OCI-LY1 (cell line): Measurements from ENCODE around the gene FER1L5.
"Not testable (repeated sequence)": the region's sequence is repeated elsewhere in the genome, so short reads cannot be mapped to it uniquely, and the experiment has no call there.

ENCODE experiments used
- H2AFZ ChIP-seq: fragments of 200-600 bp; sonication (generic), shearing (Covaris generic); 2 replicates; pipeline ENCODE4 v1.6.0; 2014; ENCODE audit warnings: antibody characterized with exemption, mild to moderate bottlenecking, low read length
- H3F3A ChIP-seq: fragments of 200-600 bp; sonication (generic), shearing (Covaris generic); 2 replicates; pipeline ENCODE4 v1.6.0; 2014; ENCODE audit warnings: mild to moderate bottlenecking, antibody characterized with exemption, low read length, moderate library complexity; ENCODE audit not compliant: insufficient read depth
- H3K27ac ChIP-seq: fragments of 200-600 bp; sonication (generic); 2 replicates; pipeline ENCODE4 v1.5.1; 2014; ENCODE audit warnings: low read length, mixed run types, mild to moderate bottlenecking, low read depth; ENCODE audit not compliant: poor library complexity, severe bottlenecking
- H3K27me3 ChIP-seq: fragments of 200-600 bp; sonication (generic); 2 replicates; pipeline ENCODE4 v1.6.0; 2014; ENCODE audit warnings: antibody characterized with exemption, mild to moderate bottlenecking, low read length, moderate library complexity; ENCODE audit not compliant: insufficient read depth
- H3K36me3 ChIP-seq: fragments of 200-600 bp; sonication (generic); 2 replicates; pipeline ENCODE4 v1.6.1; 2014; ENCODE audit warnings: mild to moderate bottlenecking, antibody characterized with exemption, low read length, moderate library complexity, mixed read lengths; ENCODE audit not compliant: insufficient read depth
- H3K4me1 ChIP-seq: fragments of 200-600 bp; sonication (generic); 2 replicates; pipeline ENCODE4 v1.5.1; 2014; ENCODE audit warnings: mild to moderate bottlenecking, low read length, moderate library complexity; ENCODE audit not compliant: insufficient read depth, severe bottlenecking
- H3K4me2 ChIP-seq: fragments of 200-600 bp; sonication (generic), shearing (Covaris generic); 2 replicates; pipeline ENCODE4 v1.6.1; 2014; ENCODE audit warnings: low read length
- H3K4me3 ChIP-seq: fragments of 200-600 bp; sonication (generic); 2 replicates; pipeline ENCODE4 v1.5.1; 2014; ENCODE audit warnings: low read length, low read depth, mild to moderate bottlenecking, mixed read lengths; ENCODE audit not compliant: poor library complexity, severe bottlenecking
- H3K79me2 ChIP-seq: fragments of 200-600 bp; shearing (Covaris generic); 2 replicates; pipeline ENCODE4 v1.6.1; 2016; ENCODE audit warnings: mixed run types, low read length, mixed read lengths; ENCODE audit not compliant: insufficient read depth
- H3K9ac ChIP-seq: fragments of 200-600 bp; sonication (generic), shearing (Covaris generic); 2 replicates; pipeline ENCODE4 v1.6.1; 2014; ENCODE audit warnings: mild to moderate bottlenecking, low read length, mixed read lengths
- H3K9me2 ChIP-seq: fragments of 200-600 bp; sonication (generic), shearing (Covaris generic); 2 replicates; pipeline ENCODE4 v1.6.1; 2014; ENCODE audit warnings: low read depth, mild to moderate bottlenecking, low read length, mixed read lengths
- H3K9me3 ChIP-seq: fragments of 200-600 bp; shearing (Covaris generic); 2 replicates; pipeline ENCODE4 v1.6.1; 2014; ENCODE audit warnings: low read length, mixed read lengths
- H4K20me1 ChIP-seq: fragments of 200-600 bp; sonication (generic), shearing (Covaris generic); 2 replicates; pipeline ENCODE4 v1.6.0; 2016; ENCODE audit warnings: mild to moderate bottlenecking, low read length; ENCODE audit not compliant: insufficient read depth
- EZH2 ChIP-seq: fragments of 200-600 bp; sonication (generic), shearing (Covaris generic); IDR thresholded peaks from 2 replicates; pipeline ENCODE4 v1.8.0; 2017; ENCODE audit warnings: borderline replicate concordance, mixed run types, mild to moderate bottlenecking, antibody characterized with exemption, low read length, moderate library complexity, mixed read lengths
- TF ChIP-seq, protein P1 (sequence below): fragments of 200-600 bp; sonication (generic), shearing (Covaris generic); IDR thresholded peaks from 2 replicates; pipeline ENCODE4 v1.5.1; 2017; ENCODE audit warnings: mild to moderate bottlenecking, antibody characterized with exemption, low read length, moderate library complexity, mixed read lengths

The FER1L5 gene

DNA sequence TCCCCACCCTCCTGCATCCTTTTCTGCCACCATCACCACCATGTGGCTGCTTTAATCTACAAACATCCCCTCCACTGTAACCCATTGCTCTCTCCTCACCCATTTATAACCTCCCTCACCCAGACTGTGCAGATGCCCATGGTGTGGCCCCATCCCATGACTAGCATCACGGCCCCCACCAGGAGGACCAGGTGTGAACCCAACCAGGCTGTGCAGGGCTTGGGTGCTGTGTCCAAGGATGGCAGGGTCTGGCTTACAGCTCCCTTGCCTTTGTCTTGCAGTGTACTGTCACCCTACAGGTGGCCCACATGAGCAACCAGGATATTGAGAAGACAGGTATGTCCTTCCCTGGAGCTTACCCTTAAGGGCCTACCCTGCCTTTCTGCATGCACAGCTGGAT is 6.8 kb downstream of the FER1L5 start:
- TF ChIP-seq, protein P1, sequence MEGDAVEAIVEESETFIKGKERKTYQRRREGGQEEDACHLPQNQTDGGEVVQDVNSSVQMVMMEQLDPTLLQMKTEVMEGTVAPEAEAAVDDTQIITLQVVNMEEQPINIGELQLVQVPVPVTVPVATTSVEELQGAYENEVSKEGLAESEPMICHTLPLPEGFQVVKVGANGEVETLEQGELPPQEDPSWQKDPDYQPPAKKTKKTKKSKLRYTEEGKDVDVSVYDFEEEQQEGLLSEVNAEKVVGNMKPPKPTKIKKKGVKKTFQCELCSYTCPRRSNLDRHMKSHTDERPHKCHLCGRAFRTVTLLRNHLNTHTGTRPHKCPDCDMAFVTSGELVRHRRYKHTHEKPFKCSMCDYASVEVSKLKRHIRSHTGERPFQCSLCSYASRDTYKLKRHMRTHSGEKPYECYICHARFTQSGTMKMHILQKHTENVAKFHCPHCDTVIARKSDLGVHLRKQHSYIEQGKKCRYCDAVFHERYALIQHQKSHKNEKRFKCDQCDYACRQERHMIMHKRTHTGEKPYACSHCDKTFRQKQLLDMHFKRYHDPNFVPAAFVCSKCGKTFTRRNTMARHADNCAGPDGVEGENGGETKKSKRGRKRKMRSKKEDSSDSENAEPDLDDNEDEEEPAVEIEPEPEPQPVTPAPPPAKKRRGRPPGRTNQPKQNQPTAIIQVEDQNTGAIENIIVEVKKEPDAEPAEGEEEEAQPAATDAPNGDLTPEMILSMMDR, result no peak
- no peak for TF ChIP-seq EZH2
- Histone ChIP-seq H3K9ac (no peak overlapping the region), H3K4me1 (no peaks in the 10 kb centered on the region), H2AFZ (no peak overlapping the region), H3K9me3 (no peaks in the 10 kb centered on the region), H3K27ac (no peak overlapping the region), H3K27me3 (peaks cover 7% of the 10 kb centered on the region; the same call in 1 of the 2 replicates), H4K20me1 (no peaks in the 10 kb centered on the region), H3K36me3 (no peaks in the 10 kb centered on the region), H3K9me2 (no peaks in the 10 kb centered on the region), H3K4me3 (no peak overlapping the region), H3K79me2 (no peaks in the 10 kb centered on the region), H3K4me2 (no peak overlapping the region), H3F3A (no peaks in the 10 kb centered on the region)

DNA sequence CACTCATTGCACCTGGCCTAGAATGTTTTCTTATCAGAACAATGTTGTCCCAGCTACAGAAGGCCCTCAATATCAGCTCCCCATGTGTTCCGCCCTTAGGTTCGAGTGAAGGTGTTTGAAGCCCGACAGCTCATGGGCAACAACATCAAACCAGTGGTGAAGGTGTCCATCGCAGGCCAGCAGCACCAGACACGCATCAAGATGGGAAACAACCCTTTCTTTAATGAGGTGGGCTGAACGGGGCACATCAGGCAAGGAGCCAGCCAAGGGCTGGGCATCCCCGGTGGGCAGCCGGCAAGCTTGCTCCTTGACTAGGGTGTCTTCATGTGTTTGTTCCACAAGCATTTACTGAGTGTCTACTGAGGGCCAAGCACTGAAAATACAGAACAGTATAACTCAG is 9.2 kb downstream of the FER1L5 start:
- TF ChIP-seq EZH2, result no peak
- TF ChIP-seq, protein P1, result no peak
- no peaks in the 10 kb centered on the region for H3K79me2 ChIP-seq
- no peaks in the 10 kb centered on the region for H3F3A ChIP-seq
- no peaks in the 10 kb centered on the region for H4K20me1 ChIP-seq
- no peak overlapping the region for H3K27ac ChIP-seq
- H3K9me2 ChIP-seq, result no peaks in the 10 kb centered on the region
- peaks cover 4% of the 10 kb centered on the region; the same call in 1 of the 2 replicates for H3K27me3 ChIP-seq
- H3K9me3 ChIP-seq, result no peaks in the 10 kb centered on the region
- no peaks in the 10 kb centered on the region for H3K36me3 ChIP-seq
- H2AFZ ChIP-seq, result no peak overlapping the region
- no peak overlapping the region for H3K9ac ChIP-seq
- no peak overlapping the region for H3K4me2 ChIP-seq
- H3K4me1 ChIP-seq, result no peaks in the 10 kb centered on the region
- H3K4me3 ChIP-seq, result no peak overlapping the region

DNA sequence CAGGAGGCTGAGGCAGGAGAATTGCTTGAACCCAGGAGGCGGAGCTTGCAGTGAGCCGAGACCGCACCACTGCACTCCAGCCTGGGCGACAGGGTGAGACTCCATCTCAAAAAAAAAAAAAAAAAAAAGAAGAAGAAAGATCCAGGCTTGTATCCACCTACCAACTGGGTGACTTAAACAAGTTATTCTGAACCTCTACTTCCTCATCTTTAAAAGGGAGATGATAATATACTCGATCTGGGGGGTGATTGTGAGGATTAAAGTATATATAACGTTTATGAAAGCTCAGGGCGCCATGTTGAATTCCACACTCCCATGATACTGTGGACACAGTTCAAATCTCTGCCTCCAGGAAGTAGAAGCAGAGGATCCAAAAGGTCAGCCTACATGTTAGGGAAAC is 12.2 kb downstream of the FER1L5 start:
- H3K4me1 ChIP-seq, H3K4me3 ChIP-seq, H2AFZ ChIP-seq, H3K9me3 ChIP-seq, H3K27me3 ChIP-seq, H3K9me2 ChIP-seq, H3K9ac ChIP-seq, H3K79me2 ChIP-seq, H4K20me1 ChIP-seq, H3F3A ChIP-seq, H3K4me2 ChIP-seq, H3K36me3 ChIP-seq, H3K27ac ChIP-seq: not testable (repeated sequence)

DNA sequence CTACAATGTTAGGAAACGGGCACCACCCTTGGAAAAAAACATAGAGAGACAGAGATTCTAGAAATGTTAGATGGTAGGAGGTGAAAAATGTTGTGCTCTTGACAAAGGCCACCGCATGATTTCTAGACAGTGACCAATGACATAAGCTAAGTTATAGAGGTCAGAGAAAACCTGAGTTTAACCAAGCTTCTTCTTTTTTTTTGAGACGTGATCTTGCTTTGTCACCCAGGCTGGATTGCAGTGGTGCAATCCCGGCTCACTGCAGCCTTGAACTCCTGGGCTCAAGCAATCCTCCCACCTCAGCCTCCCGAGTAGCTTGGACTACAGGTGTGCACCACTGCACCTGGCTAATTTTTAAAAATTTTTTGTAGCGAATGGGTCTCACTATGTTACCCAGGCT is 13.0 kb downstream of the FER1L5 start:
- Histone ChIP-seq H4K20me1 (no peaks in the 10 kb centered on the region), H3K9ac (no peak overlapping the region), H3K36me3 (no peaks in the 10 kb centered on the region), H3K4me2 (no peak overlapping the region), H3F3A (no peaks in the 10 kb centered on the region), H3K27ac (no peak overlapping the region), H3K27me3 (no peaks in the 10 kb centered on the region), H3K9me3 (no peaks in the 10 kb centered on the region), H3K4me3 (no peak overlapping the region), H2AFZ (no peak overlapping the region), H3K4me1 (no peaks in the 10 kb centered on the region), H3K9me2 (no peaks in the 10 kb centered on the region), H3K79me2 (no peaks in the 10 kb centered on the region)
- TF ChIP-seq EZH2, result no peak
- TF ChIP-seq, protein P1, result no peak
